Spleen (tissue), 7 donors: ENCODE measurements around the gene SMG6.

ENCODE experiments used
- POLR2A ChIP-seq, 3 donors: fragments of 450-650 bp; IDR thresholded peaks; one replicate each; pipeline ENCODE4 v1.5.1; 2017; ENCODE audit warnings: antibody characterized with exemption in 3 of 3, mild to moderate bottlenecking in 1 of 3
- TF ChIP-seq, protein P1 (sequence below), 11 experiments: fragments of 200-600 bp in 7 of 11; fragments of 450-650 bp in 4 of 11; sonication (generic) in 4 of 11; IDR thresholded peaks in 8 of 11; conservative IDR thresholded peaks in 3 of 11; 1 replicate in 7 of 11; 2 replicates in 4 of 11; pipeline versions ENCODE4 v1.4.0 to v1.8.0; 2016 to 2021; ENCODE audit warnings: antibody characterized with exemption in 11 of 11, inconsistent platforms in 4 of 11, mild to moderate bottlenecking in 1 of 11
- donor health status: DM: no; HTN: no; CAD: no; lungs with moderate emphysema.
- donor health status: DM: no; HTN: no; CAD: no.
- donor health status: DM: no; HTN: no; CAD: no.

GRCh38 chr17:2074919-2075318 is 228.7 kb downstream of the SMG6 start:
- TF ChIP-seq, protein P1, sequence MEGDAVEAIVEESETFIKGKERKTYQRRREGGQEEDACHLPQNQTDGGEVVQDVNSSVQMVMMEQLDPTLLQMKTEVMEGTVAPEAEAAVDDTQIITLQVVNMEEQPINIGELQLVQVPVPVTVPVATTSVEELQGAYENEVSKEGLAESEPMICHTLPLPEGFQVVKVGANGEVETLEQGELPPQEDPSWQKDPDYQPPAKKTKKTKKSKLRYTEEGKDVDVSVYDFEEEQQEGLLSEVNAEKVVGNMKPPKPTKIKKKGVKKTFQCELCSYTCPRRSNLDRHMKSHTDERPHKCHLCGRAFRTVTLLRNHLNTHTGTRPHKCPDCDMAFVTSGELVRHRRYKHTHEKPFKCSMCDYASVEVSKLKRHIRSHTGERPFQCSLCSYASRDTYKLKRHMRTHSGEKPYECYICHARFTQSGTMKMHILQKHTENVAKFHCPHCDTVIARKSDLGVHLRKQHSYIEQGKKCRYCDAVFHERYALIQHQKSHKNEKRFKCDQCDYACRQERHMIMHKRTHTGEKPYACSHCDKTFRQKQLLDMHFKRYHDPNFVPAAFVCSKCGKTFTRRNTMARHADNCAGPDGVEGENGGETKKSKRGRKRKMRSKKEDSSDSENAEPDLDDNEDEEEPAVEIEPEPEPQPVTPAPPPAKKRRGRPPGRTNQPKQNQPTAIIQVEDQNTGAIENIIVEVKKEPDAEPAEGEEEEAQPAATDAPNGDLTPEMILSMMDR (IDR thresholded peaks at IDR 0.05 in 8 of 11, conservative IDR thresholded peaks at IDR 0.05 in 3 of 11) = no peak
- TF ChIP-seq POLR2A (IDR thresholded peaks at IDR 0.05) = no peak
